Glutamatergic neuron (in vitro differentiated cells): ENCODE data around the gene PRDX6. TPM values are rescaled to one million over a fixed set of nuclear protein-coding genes. Genes with fewer than 3 reads are reported as not detected.

Experiments
- DNase-seq: peaks from one replicate; pipeline ENCODE4 v3.0.0; 2022
- H3K27ac Mint-ChIP-seq: one replicate; pipeline ENCODE4 v1.8.0; 2020; ENCODE audit warnings: mild to moderate bottlenecking, mixed read lengths, inconsistent platforms; ENCODE audit not compliant: unreplicated experiment
- H3K27me3 Mint-ChIP-seq: one replicate; pipeline ENCODE4 v1.8.0; 2020; ENCODE audit warnings: mild to moderate bottlenecking, moderate library complexity, mixed read lengths, inconsistent platforms; ENCODE audit not compliant: unreplicated experiment
- H3K36me3 Mint-ChIP-seq: one replicate; pipeline ENCODE4 v1.8.0; 2020; ENCODE audit warnings: mild to moderate bottlenecking, mixed read lengths, inconsistent platforms; ENCODE audit not compliant: unreplicated experiment
- H3K4me1 Mint-ChIP-seq: one replicate; pipeline ENCODE4 v1.8.0; 2020; ENCODE audit warnings: mild to moderate bottlenecking, low read depth, mixed read lengths, inconsistent platforms; ENCODE audit not compliant: unreplicated experiment
- H3K4me3 Mint-ChIP-seq: one replicate; pipeline ENCODE4 v1.8.0; 2020; ENCODE audit warnings: mild to moderate bottlenecking, mixed read lengths, inconsistent platforms; ENCODE audit not compliant: unreplicated experiment
- H3K9me3 Mint-ChIP-seq: one replicate; pipeline ENCODE4 v1.8.0; 2020; ENCODE audit warnings: mild to moderate bottlenecking, moderate library complexity, mixed read lengths, inconsistent platforms; ENCODE audit not compliant: unreplicated experiment
- CTCF ChIP-seq: fragments of 200-600 bp; sonication (generic); IDR thresholded peaks from one replicate; pipeline ENCODE4 v1.5.0; 2021; ENCODE audit not compliant: partially characterized antibody, unreplicated experiment
- total RNA-seq: library from RNA; stranded (reverse); fragmentation: NEBNext Ultra II Directional; extraction: Animal tissue kit (Norgen Biotek cat#: 25700); gene quantifications from one replicate; pipeline ENCODE4 v1.2.1, GENCODE V29; 2021; ENCODE audit not compliant: unreplicated experiment

PRDX6 gene
- total RNA-seq, 1 donor from 2014 or later = 29.3 TPM

- Mint-ChIP-seq H3K9me3 (peaks cover 2% of the 10 kb centered on the region), H3K4me3 (no peak overlapping the region), H3K36me3 (peaks cover 5% of the 10 kb centered on the region), H3K4me1 (no peaks in the 10 kb centered on the region), H3K27ac (no peak overlapping the region), H3K27me3 (peaks cover 2% of the 10 kb centered on the region)
- no peak for TF ChIP-seq CTCF
- DNase-seq = no peak
Observed at GRCh38 chr1:173444757-173445156, 32.4 kb upstream of the PRDX6 start.

- H3K4me1 Mint-ChIP-seq = no peaks in the 10 kb centered on the region
- H3K27ac Mint-ChIP-seq = no peak overlapping the region
- no peak for TF ChIP-seq CTCF
- H3K27me3 Mint-ChIP-seq = peaks cover 2% of the 10 kb centered on the region
- no peak overlapping the region for H3K4me3 Mint-ChIP-seq
- H3K9me3 Mint-ChIP-seq = peaks cover 2% of the 10 kb centered on the region
- DNase-seq = no peak
- H3K36me3 Mint-ChIP-seq = peaks cover 5% of the 10 kb centered on the region
Observed at GRCh38 chr1:173445164-173445563, 32.0 kb upstream of the PRDX6 start.

GRCh38 chr1:173445656-173446055, 31.5 kb upstream of the PRDX6 start:
- no peak for TF ChIP-seq CTCF
- peaks cover 2% of the 10 kb centered on the region for H3K27me3 Mint-ChIP-seq
- H3K4me1 Mint-ChIP-seq = no peaks in the 10 kb centered on the region
- H3K36me3 Mint-ChIP-seq = peaks cover 5% of the 10 kb centered on the region
- no peak for DNase-seq
- no peak overlapping the region for H3K4me3 Mint-ChIP-seq
- no peak overlapping the region for H3K27ac Mint-ChIP-seq
- H3K9me3 Mint-ChIP-seq = peaks cover 2% of the 10 kb centered on the region

GRCh38 chr1:173447224-173447623, 29.9 kb upstream of the PRDX6 start:
- no peak overlapping the region for H3K4me3 Mint-ChIP-seq
- no peaks in the 10 kb centered on the region for H3K4me1 Mint-ChIP-seq
- no peak for DNase-seq
- peaks cover 5% of the 10 kb centered on the region for H3K36me3 Mint-ChIP-seq
- peaks cover under 1% of the 10 kb centered on the region for H3K9me3 Mint-ChIP-seq
- H3K27me3 Mint-ChIP-seq = peaks cover 2% of the 10 kb centered on the region
- TF ChIP-seq CTCF = no peak
- no peak overlapping the region for H3K27ac Mint-ChIP-seq

GRCh38 chr1:173448945-173449344, 28.2 kb upstream of the PRDX6 start:
- Mint-ChIP-seq H3K9me3 (no peaks in the 10 kb centered on the region), H3K27ac (no peak overlapping the region), H3K36me3 (peaks cover 5% of the 10 kb centered on the region), H3K4me1 (no peaks in the 10 kb centered on the region), H3K4me3 (no peak overlapping the region), H3K27me3 (peaks cover 2% of the 10 kb centered on the region)
- no peak for TF ChIP-seq CTCF
- DNase-seq = no peak
